ENCODE data around the gene CXCL1.

DNA sequence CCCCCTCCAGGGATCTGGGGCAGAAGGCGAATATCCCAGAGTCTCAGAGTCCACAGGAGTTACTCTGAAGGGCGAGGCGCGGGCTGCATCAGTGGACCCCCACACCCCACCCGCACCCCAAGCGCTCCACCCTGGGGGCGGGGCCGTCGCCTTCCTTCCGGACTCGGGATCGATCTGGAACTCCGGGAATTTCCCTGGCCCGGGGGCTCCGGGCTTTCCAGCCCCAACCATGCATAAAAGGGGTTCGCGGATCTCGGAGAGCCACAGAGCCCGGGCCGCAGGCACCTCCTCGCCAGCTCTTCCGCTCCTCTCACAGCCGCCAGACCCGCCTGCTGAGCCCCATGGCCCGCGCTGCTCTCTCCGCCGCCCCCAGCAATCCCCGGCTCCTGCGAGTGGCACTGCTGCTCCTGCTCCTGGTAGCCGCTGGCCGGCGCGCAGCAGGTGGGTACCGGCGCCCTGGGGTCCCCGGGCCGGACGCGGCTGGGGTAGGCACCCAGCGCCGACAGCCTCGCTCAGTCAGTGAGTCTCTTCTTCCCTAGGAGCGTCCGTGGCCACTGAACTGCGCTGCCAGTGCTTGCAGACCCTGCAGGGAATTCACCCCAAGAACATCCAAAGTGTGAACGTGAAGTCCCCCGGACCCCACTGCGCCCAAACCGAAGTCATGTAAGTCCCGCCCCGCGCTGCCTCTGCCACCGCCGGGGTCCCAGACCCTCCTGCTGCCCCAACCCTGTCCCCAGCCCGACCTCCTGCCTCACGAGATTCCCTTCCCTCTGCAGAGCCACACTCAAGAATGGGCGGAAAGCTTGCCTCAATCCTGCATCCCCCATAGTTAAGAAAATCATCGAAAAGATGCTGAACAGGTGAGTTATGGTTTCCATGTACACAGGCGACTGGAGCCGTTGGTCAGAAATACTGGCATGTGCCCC lies at the start of gene CXCL1:
- TF ChIP-seq POLR2A (IDR thresholded peaks at IDR 0.05; ENCODE audit: low read depth, low read length) (no peak), POLR2AphosphoS5 (IDR thresholded peaks at IDR 0.05; ENCODE audit: low read depth, low read length) (no peak), PAX5 (IDR thresholded peaks at IDR 0.05; ENCODE audit: insufficient read depth, low read length, severe bottlenecking) (no peak), TAF1 (IDR thresholded peaks at IDR 0.05; ENCODE audit: low read depth, low read length) (no peak)

Data from GM12891 (cell line).